Hematopoietic multipotent progenitor cell treated with erythropoietin and hydrocortisone succinate and interleukin-3 and kit ligand, for 17 days (in vitro differentiated cells): Measurements from ENCODE around the gene BMPER.

Experiments used
- DNase-seq: peaks from one replicate; pipeline ENCODE4 v3.0.0-alpha.2; 2015; ENCODE audit warnings: low spot score

Gene BMPER

DNA sequence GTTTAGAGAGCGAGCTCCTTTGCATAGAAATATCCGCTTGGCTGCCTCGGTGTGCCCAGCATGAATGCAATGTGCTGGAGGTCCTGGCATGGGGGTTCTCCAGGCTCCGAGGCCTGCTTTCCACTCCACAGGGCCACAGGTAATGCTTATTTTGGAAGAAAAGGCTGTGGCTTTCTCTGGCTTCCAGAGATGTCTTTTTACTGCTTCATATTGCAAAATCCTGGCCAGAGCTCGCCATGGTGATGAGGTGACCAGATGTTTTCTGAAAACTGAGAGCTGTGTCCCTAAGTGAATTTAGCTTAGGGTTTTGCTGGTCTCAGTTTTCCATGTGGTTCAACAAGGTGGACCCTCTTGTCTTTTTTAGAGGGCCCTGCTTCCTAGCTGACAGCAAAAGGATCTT lies 65.2 kb downstream of the BMPER start:
- no peak for DNase-seq

DNA sequence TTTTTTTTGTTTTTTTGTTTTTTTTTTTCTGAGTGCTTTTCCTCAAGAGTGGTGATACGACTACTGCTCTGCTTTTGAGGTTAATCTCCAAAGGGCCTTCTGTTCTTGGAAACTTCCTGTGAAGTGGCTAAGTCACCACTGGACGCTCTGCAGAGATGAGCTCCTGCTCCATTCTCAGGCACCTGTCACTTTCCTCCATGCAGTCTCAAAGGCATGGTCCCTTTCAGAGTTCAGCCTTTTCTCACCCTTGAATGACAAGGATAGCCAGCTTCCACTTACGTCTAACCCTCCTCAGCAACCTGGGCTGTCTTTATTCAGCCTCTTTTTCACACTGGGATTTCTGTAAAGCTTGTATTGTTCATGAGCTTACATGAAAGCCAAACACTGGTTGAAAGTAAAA lies 65.8 kb downstream of the BMPER start:
- DNase-seq, result no peak

GRCh38 chr7:33973231-33974015 lies 68.1 kb downstream of the BMPER start:
- DNase-seq, result no peak

DNA sequence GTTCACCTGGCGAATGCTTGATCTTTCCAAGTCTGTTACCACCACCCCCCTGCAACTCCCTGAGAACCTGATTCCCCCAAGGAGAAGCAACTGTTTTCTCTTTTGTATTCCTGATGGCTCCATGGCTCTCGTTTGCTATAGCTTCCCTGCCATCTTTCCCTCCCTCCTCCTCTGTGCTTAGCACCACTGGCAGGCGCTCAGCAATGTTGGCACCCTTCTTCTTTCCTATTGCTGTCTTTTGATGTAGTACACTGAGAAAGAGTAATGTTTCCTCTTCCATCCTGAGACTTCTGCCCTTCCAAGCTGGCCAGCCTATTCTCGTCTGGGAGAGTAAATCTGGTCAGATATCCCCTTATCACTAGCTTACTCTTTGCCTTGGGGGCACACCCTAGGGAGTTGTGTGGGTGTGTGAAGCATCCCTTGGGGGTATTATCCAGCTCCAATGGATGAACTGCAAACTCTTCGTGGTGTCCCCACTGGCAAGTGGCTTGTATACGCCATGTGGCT lies 74.0 kb downstream of the BMPER start:
- DNase-seq, result no peak

DNA sequence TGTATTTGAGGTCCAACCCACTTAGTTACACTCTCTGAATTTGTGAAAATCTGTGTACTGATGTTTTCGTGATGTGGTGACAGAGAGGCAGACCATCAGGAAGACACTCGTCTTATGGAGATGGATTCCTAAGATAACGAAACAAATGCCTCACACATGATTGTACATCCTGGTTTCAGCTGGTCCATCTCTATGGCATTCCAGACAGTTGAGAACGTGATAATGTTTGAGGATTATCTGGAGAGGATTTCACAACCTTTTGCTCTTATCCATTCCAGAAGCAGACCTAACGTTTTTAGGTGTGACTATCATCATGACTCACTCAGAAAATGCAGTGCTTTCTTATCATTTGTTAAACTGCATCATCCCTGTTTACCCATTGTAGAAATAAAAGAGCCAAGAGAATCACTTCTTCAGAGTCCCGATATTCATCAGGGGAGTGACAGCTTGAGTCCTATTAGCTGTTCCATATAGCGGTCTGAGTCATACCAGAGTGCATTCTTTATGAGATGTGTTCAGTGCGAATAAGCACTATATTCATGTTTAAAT lies 74.5 kb downstream of the BMPER start:
- DNase-seq, result no peak

DNA sequence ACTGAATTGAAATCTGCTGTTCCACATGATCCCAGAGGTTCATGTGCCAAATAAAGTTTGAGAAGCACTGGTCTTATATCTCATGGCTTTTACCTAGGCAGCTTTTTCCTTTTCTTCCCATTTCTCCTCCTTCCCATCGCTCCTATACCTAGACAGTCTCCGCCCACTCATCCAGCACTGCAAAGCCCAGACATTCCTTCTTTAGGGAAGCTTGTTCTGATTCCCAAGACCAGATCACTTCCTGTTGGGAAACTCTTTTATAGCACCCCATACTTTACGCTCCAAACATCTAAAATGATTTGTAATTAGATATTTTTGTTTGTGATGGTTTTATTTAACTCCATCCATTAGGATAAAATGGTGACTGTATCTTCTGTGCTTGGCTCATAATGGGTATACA lies 75.9 kb downstream of the BMPER start:
- DNase-seq, result no peak

DNA sequence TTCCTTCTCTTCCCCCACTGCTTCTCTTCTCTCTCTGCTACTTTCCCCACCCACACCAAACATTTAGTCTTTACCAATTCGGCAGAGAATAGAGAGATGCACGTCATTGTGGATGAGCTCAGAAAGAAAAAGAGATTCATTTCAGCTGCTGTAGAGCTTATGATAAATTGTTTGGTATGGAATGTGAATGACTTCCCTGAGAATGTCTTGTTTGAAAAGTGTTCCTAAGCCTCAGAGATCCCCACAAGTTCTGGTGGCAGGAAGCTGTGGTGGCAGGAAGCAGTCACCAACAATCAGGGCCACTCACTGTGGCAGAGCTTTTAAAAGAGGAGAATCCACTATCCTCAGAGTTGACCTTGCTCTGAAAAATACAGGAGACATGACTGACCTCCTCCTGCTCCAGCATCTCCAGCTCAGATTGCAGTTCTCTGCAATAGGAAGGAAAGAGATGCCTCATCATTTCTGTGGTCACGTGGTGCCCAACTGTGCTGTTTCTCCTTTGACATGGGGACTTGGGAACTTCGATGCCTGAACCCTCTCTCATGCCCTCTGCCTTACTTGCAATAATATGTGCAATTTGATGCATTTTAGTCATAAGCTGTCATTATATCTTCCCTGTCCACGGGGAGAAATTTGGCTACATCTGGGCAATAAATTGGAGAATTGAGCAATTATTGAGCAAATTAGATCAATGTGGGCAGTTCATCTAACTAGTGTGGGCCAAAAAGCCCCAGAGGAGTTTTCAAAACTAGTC lies 76.5 kb downstream of the BMPER start:
- no peak for DNase-seq

- DNase-seq, result no peak
Observed at GRCh38 chr7:33982425-33982786, 77.1 kb downstream of the BMPER start.

DNA sequence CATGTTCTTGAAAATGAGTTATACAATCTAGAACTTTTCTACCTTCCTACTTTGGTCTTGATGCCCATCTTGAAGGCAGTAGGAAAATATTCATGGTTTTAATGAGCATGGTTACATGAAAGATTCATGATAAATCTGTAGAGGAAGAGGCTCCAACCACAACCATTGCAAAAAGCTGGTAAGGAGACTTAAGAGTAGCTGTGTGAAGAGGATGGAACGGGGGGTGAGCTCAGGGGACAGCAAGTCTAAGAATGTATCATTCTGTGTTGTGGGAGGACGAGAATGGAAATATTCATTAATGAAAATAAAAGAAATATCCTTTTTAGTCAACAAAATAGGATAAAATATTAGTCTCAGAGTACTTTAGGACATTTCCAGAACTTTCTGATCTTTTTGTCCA lies 81.1 kb downstream of the BMPER start:
- no peak for DNase-seq

DNA sequence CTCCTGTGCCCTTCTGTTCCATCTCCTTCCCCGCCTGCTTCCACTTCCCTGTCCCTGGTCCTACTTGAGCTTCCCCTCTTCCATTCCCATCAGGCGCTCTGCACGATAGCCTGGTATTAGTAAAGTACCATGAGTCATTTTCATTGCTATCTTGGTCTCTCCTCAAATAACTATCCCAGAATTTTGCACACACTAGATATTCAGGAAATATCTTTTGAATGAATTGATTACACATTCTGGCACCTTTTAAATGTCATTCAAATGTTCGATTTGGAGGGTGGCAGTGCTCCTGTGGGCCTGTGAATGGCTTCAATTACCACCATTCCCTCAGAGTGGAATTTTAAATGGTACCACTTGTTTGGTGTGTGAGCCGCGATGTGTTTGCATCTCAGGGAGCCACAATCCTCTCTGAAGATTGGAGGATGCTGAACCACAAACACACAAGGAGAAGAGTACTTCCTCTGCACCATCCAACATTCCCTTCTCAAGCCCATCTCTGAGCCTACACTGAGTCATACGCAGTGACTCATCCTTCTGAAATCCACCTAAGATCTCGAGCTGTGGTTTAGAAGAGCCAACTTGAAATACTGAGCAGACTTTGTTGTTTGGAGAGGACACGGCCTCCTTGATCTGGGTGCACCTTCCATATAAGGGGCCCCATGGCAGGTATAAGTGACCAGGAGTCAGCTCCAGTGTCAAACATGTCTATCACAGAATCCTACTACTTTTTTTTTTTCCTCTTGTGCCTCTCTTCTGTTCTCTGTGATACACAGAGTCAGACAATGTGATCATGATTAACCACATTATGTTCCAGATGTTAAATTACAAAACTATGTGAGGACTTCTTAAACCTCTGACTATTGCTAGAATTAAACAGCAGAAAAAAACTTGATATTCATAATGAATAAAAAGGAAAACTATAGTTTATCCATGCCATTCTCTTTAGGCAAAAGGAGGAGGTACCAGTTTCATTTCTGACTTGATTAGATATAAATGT lies 81.9 kb downstream of the BMPER start:
- no peak for DNase-seq

DNA sequence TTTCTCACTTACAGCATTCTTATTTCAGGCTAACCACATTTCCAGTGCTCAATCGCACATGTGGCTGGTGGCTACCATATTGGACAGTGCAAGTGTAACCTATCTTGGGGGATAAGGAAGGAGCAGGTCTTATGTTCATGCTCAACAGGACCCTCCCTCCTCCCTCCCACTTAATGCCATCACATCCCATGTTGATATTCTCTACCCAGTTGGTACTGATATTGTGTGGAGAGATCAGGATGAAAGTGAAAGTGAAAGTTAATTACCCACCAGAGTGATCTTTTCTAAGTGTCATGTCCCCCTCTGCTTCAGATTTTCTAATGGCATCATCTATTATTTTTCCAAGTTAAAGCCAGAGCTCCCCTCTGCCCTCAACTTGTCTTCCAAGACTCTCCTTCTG lies 91.6 kb downstream of the BMPER start:
- no peak for DNase-seq

DNA sequence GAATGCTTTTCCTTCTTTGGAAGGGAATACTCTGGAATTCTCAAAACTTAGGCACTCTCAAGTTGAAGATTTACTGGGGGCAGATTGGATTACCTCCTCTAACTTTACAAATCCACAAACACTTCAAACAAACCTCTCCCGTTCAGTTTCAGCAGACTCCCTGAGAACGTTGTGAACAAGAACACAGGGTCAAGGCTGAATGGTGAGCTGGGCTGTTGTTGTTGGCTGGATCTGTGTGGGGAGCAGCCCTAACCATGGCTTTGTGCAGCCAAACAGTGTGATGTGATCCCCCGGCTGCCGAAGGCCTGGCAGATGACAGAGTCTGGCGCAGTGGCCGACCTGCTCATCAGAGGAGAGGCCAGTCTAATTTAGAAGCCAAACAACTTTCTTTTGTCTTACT lies 93.1 kb downstream of the BMPER start:
- DNase-seq, result no peak

- no peak for DNase-seq
Observed at GRCh38 chr7:34011017-34011695, 105.8 kb downstream of the BMPER start.

GRCh38 chr7:34011696-34012095 lies 106.4 kb downstream of the BMPER start:
- DNase-seq, result no peak

- DNase-seq, result no peak
Observed at GRCh38 chr7:34013421-34013820, 108.1 kb downstream of the BMPER start.

DNA sequence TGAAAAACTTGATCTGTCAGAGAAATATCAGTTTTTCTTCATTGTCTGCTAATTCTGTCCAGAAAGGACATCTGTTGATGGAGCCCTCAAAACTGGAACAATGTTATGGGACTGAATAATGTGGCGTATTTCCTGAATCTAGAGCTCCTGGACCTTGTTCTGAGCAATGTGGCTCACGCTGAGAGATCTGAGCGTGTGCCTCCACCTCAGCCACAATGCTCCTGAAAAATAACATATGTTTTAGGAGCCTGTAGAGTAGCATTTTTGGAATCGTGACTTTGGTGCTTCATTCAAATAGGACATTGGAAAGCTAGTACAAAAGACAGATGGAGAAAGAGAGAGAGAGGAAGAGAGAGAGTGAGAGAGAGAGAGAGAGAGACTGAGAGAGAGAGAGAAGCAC lies 110.3 kb downstream of the BMPER start:
- DNase-seq, result no peak

DNA sequence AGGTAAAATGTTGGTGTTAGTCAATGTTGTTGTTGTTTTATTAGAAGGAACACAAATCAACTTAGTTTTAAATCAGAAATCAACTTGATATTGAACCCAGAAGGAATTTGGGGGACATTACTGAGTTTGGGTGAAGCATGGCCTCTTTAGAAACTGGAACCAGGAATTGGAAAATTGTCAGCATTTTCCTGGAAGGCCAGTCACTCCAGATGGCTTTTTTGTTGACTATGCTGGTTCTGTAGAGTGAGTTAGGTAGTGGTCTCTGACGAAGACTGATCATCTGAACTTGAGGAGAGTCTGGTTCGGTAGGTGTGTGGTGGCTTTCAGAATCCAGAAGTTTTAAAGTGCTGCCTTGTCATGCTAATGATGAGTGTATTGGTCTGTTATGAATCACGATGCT lies 111.5 kb downstream of the BMPER start:
- DNase-seq, result no peak

- no peak for DNase-seq
Observed at GRCh38 chr7:34019301-34019790, 114.0 kb downstream of the BMPER start.

DNA sequence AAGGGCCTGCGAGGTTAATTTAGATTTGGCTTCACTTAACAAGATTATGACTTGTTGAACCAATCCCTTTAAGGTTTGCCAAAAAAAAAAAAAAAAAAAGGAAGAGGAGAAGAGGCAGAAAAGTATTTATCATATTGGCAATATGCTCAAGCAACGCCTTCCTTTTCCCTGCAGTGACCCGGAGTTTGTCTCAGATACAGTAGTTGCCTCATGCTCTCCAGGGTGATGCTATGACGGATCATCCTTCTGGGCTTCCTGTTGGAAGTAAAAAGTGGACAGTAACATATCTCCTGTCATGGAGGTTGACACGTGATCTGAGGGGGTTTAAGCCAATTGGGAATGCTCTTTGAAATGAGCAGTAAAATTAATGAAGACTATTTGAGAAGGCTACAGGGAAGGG lies 117.3 kb downstream of the BMPER start:
- DNase-seq, result no peak

- DNase-seq, result no peak
Observed at GRCh38 chr7:34025600-34025999, 120.3 kb downstream of the BMPER start.

DNA sequence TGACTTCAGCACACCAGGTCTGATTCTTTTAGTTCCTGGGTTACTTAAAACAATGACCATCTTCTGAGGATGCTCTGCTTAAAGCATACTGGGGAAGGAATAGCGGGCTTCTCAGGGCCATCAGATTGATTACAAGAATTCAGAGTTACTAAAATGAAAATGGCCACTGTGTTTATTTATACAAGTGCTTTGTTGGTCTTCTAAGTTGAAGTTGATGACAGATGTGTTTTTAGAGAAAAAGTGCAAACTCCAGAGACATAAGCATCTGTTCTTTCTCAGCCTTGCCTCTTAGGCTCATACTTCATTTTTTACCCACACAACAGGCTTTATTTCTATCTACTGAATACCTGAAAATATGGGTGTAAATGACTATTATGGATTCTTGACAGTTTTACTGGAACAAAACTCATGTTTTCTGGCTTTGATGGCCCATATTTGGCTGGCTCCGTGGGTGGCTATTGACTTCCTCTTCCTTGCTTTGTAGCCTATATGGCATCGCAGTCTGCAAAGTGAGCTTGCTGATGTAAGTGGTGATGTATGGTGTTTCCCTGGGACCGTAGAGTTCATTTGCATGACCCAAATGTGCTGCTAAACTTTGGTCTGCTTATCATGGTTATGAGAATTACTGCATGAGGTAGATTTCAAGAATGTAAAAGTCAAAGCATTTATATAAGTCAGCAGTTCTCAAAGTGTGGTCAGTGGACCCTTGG lies 121.3 kb downstream of the BMPER start:
- DNase-seq, result no peak
